HG03175 (cell line): ENCODE data around the gene SHROOM3.
"Not testable (repeated sequence)": the region's sequence is repeated elsewhere in the genome, so short reads cannot be mapped to it uniquely, and the experiment has no call there.

ENCODE experiments used
- ATAC-seq: cut with Tn5 transposase; IDR thresholded peaks from one replicate; pipeline ENCODE4 v1.9.1; 2021; ENCODE audit warnings: mild to moderate bottlenecking, moderate library complexity; ENCODE audit not compliant: unreplicated experiment

SHROOM3 gene

DNA sequence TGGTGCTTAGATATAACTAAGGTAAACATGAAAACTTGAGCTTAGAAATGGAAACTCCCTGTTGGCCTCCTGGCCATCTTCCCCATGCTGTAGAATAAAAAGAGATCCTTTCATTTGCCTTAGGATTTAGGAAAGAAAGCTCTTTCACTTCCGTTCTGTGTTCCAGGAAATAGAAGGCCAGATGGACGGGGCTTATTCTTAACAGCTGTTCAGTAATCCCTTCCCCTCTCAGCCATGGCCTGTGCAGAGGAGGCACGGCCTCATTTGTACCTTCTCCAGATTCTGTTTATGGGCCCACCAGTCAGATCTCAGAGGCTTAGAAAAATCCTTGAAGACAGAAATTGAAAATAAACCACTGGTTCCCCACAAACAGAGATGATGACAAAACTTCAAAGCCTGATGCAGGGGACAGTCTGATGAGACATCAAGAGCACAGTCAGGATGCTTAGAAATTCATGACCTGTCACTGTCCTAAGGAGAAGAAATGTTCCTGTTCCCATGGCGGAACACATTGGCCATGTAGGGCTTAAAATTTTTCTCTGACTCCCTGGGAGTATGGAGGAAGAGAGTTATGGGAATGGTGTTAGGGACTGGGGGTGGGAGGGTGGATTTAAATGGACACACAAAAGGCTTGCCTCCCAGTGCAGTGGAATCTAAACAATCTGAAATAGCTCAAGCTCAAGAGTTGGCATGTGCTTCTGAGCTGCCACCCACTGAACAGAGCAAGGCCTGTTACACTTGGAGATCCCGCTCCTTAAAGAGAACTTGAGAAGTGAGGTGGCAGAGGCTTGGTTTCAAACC is 274.1 kb downstream of the SHROOM3 start:
- no peak for ATAC-seq

DNA sequence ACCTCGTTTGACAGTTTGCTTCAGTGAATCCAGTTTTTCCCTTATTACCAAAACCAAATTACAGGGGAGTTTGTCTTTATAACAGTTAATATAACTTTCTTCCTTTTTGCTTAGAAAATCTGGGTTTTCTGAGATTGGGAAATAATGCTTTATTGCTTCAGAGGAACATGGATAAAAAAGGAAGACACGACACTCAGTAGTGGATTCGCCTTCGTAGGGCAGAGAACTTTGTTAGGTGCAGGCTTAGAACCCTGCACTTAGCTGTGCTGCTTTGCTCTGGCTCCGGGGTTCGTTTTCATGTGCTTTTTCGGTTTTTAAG is 274.7 kb downstream of the SHROOM3 start:
- no peak for ATAC-seq

GRCh38 chr4:76712564-76712963 is 277.5 kb downstream of the SHROOM3 start:
- ATAC-seq = no peak

- ATAC-seq = no peak
Observed at GRCh38 chr4:76714226-76714625, 279.2 kb downstream of the SHROOM3 start.

DNA sequence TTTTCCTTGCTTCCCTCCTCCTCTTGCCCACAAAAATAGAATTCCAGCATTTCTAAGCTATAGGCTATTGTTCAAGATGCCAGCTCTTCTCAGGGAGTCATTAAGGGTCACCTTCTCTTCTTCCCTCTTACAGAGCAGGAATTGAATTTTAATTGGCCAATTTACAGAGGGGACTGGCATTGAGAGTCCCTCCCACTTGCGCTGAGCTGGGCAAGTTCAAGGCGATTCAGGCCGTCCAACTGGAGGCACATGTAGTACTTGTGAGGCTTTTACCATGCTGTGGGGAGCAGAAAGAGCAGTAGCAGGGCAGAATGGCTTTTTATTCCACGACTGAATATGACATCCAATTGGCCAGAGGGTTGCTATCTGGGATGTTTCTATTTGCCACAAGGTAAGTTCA is 281.0 kb downstream of the SHROOM3 start:
- no peak for ATAC-seq

- ATAC-seq = no peak
Observed at GRCh38 chr4:76716658-76717057, 281.6 kb downstream of the SHROOM3 start.

DNA sequence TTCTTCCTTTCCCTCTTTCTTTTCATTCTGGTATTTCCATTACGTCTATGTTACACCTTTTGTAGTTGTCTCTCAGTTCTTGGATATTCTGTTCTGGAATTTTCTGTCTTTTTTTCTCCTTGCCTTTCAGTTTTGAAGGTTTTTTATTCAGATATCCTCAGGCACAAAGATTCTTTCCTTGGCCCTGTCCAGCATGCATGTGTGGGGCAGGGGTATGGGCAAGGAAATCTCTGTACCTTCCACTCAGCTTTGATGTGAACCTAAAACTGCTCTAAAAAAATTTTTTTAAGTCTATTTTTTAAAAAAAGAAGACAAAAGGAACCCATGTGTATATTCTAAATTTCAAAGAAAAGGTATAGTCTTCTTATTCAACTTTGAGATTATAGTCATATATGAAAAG is 282.4 kb downstream of the SHROOM3 start:
- ATAC-seq = no peak

- ATAC-seq = no peak
Observed at GRCh38 chr4:76718021-76718420, 283.0 kb downstream of the SHROOM3 start.

GRCh38 chr4:76718831-76719230 is 283.8 kb downstream of the SHROOM3 start:
- no peak for ATAC-seq

DNA sequence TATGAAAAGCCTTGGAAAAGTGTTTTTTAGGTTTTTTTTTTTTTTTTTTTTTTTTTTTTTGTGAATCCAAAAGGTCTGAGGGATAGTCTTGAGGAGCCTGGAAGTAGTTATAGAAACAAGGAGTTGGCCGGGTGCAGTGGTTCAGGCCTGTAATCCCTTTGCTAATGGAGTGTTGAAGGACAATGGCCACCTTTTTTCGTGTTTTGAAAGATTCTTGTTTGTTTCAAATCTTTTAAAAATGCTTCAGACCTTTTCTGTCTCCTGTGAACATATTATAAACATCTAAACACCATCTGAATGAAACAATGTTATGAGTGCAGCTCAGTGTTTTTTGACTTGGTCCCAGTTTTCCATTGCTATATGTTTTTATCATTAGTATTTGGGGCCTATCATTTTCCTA is 285.1 kb downstream of the SHROOM3 start:
- ATAC-seq = no peak

DNA sequence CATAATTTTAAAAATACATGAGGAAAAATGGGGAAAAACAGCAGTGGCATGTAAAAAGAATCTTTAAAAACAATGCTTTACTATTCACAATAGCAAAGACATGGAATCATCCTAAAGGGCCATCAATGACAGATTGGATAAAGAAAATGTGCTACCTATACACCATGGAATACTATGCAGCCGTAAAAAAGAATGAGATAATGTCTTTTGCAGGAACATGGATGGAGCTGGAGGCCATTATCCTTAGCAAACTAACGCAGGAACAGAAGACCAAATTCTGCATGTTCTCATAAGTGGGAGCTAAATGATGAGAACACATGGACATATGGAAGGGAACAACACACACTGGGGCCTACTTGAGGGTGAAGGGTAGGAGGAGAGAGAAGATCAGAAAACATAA is 287.1 kb downstream of the SHROOM3 start:
- ATAC-seq = not testable (repeated sequence)

- ATAC-seq = no peak
Observed at GRCh38 chr4:76722838-76723237, 287.8 kb downstream of the SHROOM3 start.

GRCh38 chr4:76723373-76723772 is 288.3 kb downstream of the SHROOM3 start:
- no peak for ATAC-seq

GRCh38 chr4:76723924-76724323 is 288.9 kb downstream of the SHROOM3 start:
- no peak for ATAC-seq

GRCh38 chr4:76725039-76725438 is 290.0 kb downstream of the SHROOM3 start:
- ATAC-seq = no peak

GRCh38 chr4:76726176-76726575 is 291.1 kb downstream of the SHROOM3 start:
- ATAC-seq = no peak

GRCh38 chr4:76726631-76727030 is 291.6 kb downstream of the SHROOM3 start:
- no peak for ATAC-seq

GRCh38 chr4:76727934-76728333 is 292.9 kb downstream of the SHROOM3 start:
- not testable (repeated sequence) for ATAC-seq

- ATAC-seq = no peak
Observed at GRCh38 chr4:76729460-76729859, 294.4 kb downstream of the SHROOM3 start.

GRCh38 chr4:76729980-76730379 is 295.0 kb downstream of the SHROOM3 start:
- no peak for ATAC-seq

DNA sequence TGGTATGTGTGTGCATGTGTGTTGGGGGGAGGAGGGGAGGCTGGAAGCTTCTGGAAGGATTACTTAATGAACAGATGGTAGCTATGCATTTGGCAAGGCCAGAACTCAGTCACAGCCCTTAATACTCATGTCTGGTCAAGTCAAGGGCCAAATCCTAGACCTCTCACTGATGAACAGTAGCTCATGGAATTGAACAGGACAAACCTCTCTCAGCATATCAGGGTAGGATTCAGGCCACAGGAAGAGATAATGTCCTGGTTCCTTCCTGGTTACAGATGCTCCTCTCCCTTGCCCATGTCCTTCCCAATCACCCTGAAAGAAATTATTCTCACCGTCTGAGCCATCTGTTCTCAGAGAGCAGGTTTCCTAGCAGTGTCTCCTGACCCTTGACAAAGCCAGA is 297.2 kb downstream of the SHROOM3 start:
- ATAC-seq = no peak

DNA sequence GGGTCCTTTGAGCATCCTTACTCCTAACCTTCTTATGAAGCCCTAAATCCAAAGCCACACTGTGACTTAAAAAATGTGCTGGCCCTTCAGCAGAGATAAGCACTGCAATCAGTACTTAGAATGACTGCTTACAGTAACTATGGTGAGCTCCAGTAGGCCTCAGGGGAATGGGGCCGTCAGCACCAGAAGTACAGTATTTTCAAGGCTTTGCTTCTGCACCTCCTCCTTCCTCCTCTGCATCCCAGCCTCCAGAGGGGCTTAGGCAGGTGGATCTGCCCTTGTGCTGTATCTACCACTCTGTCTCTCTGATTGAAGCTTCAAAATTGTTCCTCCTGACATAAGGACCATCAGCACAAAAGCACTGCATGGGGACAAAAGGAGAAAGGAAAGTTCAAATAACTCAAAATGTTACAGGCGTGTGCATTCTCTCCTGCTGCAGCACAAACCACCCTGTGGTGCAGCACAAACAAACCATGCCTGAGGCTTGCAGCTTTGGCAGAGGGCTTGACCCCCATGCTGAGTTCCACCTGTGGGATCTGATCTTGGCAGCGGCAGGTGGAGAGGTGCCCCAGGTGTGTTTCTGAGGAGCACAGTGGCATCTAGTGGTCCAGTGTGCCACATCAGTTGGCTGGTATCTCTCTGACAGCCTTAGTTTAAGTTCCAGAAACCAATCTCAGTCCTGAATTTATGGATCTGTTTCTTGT is 298.2 kb downstream of the SHROOM3 start:
- ATAC-seq = no peak

DNA sequence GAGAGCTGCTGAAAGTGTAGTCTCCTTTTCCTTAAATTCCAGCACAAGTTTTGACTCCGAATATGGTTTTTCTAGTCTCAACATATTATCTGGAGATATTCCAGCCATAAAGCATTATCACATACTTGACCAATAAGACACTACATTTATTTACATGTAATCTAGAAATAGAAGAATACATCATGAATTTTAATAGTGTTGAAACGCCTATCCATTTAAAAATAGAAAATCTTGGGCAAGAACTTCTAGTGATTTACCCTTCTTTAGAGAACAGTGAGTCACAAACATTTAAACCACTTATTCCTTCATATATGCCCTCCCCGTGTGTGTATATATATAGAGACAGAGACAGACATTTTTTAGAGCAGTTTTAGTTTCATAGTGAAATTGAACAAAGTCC is 301.4 kb downstream of the SHROOM3 start:
- ATAC-seq = no peak
